DND-41 (cell line): Measurements from ENCODE around the gene MAGEL2.
A peak's percentile ranks its signal among the peaks of the same experiment; 100 is the strongest.

Source experiments
- CTCF ChIP-seq: IDR thresholded peaks from 2 replicates; pipeline ENCODE4 v1.5.1; 2012; ENCODE audit warnings: borderline replicate concordance, low read length, moderate library complexity, mild to moderate bottlenecking; ENCODE audit not compliant: poor library complexity, severe bottlenecking; ENCODE audit errors: extremely low read depth
- EZH2 ChIP-seq: IDR thresholded peaks from 3 replicates; pipeline ENCODE4 v1.6.1; 2012; ENCODE audit warnings: borderline replicate concordance, low read depth, mild to moderate bottlenecking, moderate library complexity, low read length, inconsistent platforms; ENCODE audit not compliant: severe bottlenecking

DNA sequence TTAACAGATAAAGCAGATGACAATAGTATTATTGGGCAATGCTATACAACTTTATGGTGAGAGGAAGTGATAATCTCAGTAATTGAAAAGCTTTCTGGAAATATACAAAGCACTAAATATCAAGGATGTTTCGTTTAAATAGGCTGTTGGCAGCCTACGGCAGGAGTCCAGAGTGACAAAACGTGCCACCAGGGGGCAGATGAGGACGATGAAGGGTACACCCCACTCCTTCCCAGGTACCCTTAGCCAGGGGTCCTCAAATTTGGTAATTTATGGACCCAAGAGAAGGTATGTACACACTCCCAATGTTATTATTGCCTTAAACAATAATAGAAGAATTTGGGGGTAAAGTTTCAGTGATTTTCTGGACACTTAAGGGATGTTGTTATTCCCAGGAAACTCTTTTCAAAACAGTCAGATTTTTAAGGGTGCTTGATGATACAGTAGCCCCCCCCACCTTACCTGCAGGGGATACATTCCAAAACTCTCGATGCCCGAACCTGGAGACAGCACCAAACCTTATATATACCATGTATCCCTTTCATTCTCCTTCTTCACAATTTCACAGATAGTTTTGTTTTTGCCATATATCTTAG, 1.4 kb upstream of the MAGEL2 start:
- TF ChIP-seq EZH2 = no peak
- peak; percentile 74 for TF ChIP-seq CTCF
